SK-N-SH treated with all-trans-retinoic acid at 6 μM for 48 hours (cell line): ENCODE results near the gene IGFBP2.

Experiments
- ARNTL ChIP-seq: fragments of 450-650 bp; formaldehyde crosslinking; IDR thresholded peaks from 2 replicates; pipeline ENCODE4 v1.5.0; 2020; ENCODE audit warnings: low read depth, mild to moderate bottlenecking, moderate library complexity, borderline replicate concordance
- CSDC2 ChIP-seq: fragments of 250-450 bp; sonication (Bioruptor Pico); IDR thresholded peaks from 2 replicates; pipeline ENCODE4 v1.5.0; 2020; ENCODE audit warnings: mild to moderate bottlenecking, moderate library complexity
- CSRNP3 ChIP-seq: fragments of 250-450 bp; sonication (Bioruptor Pico); IDR thresholded peaks from 2 replicates; pipeline ENCODE4 v1.5.1; 2021; ENCODE audit warnings: mild to moderate bottlenecking, moderate library complexity
- ISL1 ChIP-seq: fragments of 250-450 bp; sonication (Bioruptor Pico); IDR thresholded peaks from 2 replicates; pipeline ENCODE4 v2.1.2; 2022; ENCODE audit warnings: mild to moderate bottlenecking, moderate library complexity
- OSR1 ChIP-seq: fragments of 250-450 bp; sonication (Bioruptor Pico); IDR thresholded peaks from 2 replicates; pipeline ENCODE4 v1.8.0; 2022; ENCODE audit warnings: moderate library complexity, mild to moderate bottlenecking, inconsistent platforms
- PPARA ChIP-seq: fragments of 250-450 bp; sonication (Bioruptor Pico); IDR thresholded peaks from 2 replicates; pipeline ENCODE4 v1.5.0; 2020; ENCODE audit warnings: mild to moderate bottlenecking, borderline replicate concordance
- TSHZ2 ChIP-seq: fragments of 250-450 bp; sonication (Bioruptor Pico); IDR thresholded peaks from 2 replicates; pipeline ENCODE4 v1.5.0; 2020; ENCODE audit warnings: mild to moderate bottlenecking, moderate library complexity
- ZFP3 ChIP-seq: fragments of 250-450 bp; sonication (Bioruptor Pico); IDR thresholded peaks from 2 replicates; pipeline ENCODE4 v1.5.0; 2020; ENCODE audit warnings: mild to moderate bottlenecking, moderate library complexity
- TF ChIP-seq, protein P1 (sequence below): fragments of 250-450 bp; sonication (Bioruptor Pico); IDR thresholded peaks from 2 replicates; pipeline ENCODE4 v1.5.1; 2020; ENCODE audit warnings: low read depth, mild to moderate bottlenecking, moderate library complexity
- TF ChIP-seq, protein P2 (sequence below): fragments of 250-450 bp; sonication (Bioruptor Pico); IDR thresholded peaks from 2 replicates; pipeline ENCODE4 v1.8.0; 2020; ENCODE audit warnings: mild to moderate bottlenecking, moderate library complexity, borderline replicate concordance

DNA sequence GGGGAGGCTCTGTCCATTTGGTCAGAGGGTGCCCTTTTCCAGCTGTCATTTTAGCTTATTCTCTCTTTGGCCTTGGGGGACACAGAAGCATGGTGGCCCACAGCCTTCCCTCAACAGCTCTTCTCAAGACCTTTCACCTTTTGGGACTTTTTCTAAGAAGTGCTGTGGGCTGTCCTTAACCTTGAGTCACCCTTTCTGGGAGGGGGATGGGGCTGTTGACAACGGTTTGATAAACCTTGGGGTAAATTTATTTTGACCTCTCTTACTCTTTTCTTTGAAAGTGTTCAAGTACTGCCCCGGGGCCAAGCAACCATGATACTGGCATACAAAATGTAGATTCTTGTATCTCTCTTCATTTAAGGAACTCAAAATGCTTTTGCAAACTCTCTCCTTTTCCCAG, 48.5 kb downstream of the IGFBP2 start:
- no peak for TF ChIP-seq ZFP3
- TF ChIP-seq CSRNP3 (CRISPR knock-in tag) = no peak
- no peak for TF ChIP-seq OSR1 (CRISPR knock-in tag)
- TF ChIP-seq ARNTL (CRISPR knock-in tag) = no peak
- TF ChIP-seq ISL1 (CRISPR knock-in tag) = no peak
- TF ChIP-seq, protein P1, sequence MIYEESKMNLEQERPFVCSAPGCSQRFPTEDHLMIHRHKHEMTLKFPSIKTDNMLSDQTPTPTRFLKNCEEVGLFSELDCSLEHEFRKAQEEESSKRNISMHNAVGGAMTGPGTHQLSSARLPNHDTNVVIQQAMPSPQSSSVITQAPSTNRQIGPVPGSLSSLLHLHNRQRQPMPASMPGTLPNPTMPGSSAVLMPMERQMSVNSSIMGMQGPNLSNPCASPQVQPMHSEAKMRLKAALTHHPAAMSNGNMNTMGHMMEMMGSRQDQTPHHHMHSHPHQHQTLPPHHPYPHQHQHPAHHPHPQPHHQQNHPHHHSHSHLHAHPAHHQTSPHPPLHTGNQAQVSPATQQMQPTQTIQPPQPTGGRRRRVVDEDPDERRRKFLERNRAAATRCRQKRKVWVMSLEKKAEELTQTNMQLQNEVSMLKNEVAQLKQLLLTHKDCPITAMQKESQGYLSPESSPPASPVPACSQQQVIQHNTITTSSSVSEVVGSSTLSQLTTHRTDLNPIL (CRISPR knock-in tag) = no peak
- TF ChIP-seq PPARA (CRISPR knock-in tag) = no peak
- TF ChIP-seq, protein P2, sequence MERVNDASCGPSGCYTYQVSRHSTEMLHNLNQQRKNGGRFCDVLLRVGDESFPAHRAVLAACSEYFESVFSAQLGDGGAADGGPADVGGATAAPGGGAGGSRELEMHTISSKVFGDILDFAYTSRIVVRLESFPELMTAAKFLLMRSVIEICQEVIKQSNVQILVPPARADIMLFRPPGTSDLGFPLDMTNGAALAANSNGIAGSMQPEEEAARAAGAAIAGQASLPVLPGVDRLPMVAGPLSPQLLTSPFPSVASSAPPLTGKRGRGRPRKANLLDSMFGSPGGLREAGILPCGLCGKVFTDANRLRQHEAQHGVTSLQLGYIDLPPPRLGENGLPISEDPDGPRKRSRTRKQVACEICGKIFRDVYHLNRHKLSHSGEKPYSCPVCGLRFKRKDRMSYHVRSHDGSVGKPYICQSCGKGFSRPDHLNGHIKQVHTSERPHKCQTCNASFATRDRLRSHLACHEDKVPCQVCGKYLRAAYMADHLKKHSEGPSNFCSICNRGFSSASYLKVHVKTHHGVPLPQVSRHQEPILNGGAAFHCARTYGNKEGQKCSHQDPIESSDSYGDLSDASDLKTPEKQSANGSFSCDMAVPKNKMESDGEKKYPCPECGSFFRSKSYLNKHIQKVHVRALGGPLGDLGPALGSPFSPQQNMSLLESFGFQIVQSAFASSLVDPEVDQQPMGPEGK = no peak
- no peak for TF ChIP-seq TSHZ2 (CRISPR knock-in tag)
- TF ChIP-seq CSDC2 (CRISPR knock-in tag) = no peak
